Left lung (tissue), 10 donors: ENCODE results near the gene TBC1D21. TPM values are rescaled to one million over a fixed set of nuclear protein-coding genes. Genes with fewer than 3 reads are reported as not detected.
A peak's percentile ranks its signal among the peaks of the same experiment; 100 is the strongest.

Source experiments
- ATAC-seq: fragments of 200-7000 bp; cut with Tn5 transposase; one replicate; pipeline ENCODE4 v1.9.1; 2020; ENCODE audit warnings: moderate library complexity
- DNase-seq, 4 donors: peaks; one replicate each; pipeline ENCODE4 v3.0.0-alpha.2; 2013 to 2020
- H3K27ac ChIP-seq, 2 donors: fragments of 200-600 bp; sonication (generic) in 1 of 2; one replicate each; pipeline versions ENCODE4 v1.5.0 to v1.8.0; 2020 to 2021
- H3K27me3 ChIP-seq, 2 donors: fragments of 200-600 bp; sonication (generic) in 1 of 2; one replicate each; pipeline versions ENCODE4 v1.5.0 to v1.8.0; 2020 to 2021
- H3K36me3 ChIP-seq, 2 donors: fragments of 200-600 bp; sonication (generic) in 1 of 2; one replicate each; pipeline versions ENCODE4 v1.5.0 to v1.8.0; 2020 to 2021
- H3K4me1 ChIP-seq, 2 donors: fragments of 200-600 bp; one replicate each; pipeline ENCODE4 v1.8.0; 2021
- H3K4me3 ChIP-seq, 2 donors: fragments of 200-600 bp; sonication (generic) in 1 of 2; one replicate each; pipeline versions ENCODE4 v1.5.0 to v1.8.0; 2020 to 2021; ENCODE audit warnings: mild to moderate bottlenecking in 1 of 2
- H3K9me3 ChIP-seq, 2 donors: fragments of 200-600 bp; sonication (generic) in 1 of 2; one replicate each; pipeline versions ENCODE4 v1.5.0 to v1.8.0; 2020 to 2021
- intact Hi-C, 2 donors: fragments of 100-400 bp; cut with DNase I; formaldehyde crosslinking; loops; one replicate each; pipeline versions ENCODE4 v1.11.2 to v1.14.2; 2022
- polyA plus RNA-seq, 6 donors: library from polyadenylated mRNA; unstranded; fragments of 120-200 nt; gene quantifications; one replicate each; pipeline ENCODE4 v1.2.1, GENCODE V29; 2013; ENCODE audit not compliant: insufficient read length in 6 of 6
- total RNA-seq, 2 donors: library from RNA; stranded (reverse); fragmentation: NEBNext Ultra II Directional; extraction: Animal tissue kit (Norgen Biotek cat#: 25700); gene quantifications; one replicate each; pipeline ENCODE4 v1.2.1, GENCODE V29; 2021
- TF ChIP-seq, protein P1 (sequence below), 2 donors: fragments of 200-600 bp; sonication (generic) in 1 of 2; IDR thresholded peaks; one replicate each; pipeline versions ENCODE4 v1.5.0 to v1.8.0; 2021; ENCODE audit warnings: antibody characterized with exemption in 2 of 2
- donor health status: DM: no; HTN: yes; CAD: no.
- donor health status: DM: no; HTN: no; CAD: no.

The TBC1D21 gene
- total and polyA plus RNA-seq, 8 donors, result not detected

DNA sequence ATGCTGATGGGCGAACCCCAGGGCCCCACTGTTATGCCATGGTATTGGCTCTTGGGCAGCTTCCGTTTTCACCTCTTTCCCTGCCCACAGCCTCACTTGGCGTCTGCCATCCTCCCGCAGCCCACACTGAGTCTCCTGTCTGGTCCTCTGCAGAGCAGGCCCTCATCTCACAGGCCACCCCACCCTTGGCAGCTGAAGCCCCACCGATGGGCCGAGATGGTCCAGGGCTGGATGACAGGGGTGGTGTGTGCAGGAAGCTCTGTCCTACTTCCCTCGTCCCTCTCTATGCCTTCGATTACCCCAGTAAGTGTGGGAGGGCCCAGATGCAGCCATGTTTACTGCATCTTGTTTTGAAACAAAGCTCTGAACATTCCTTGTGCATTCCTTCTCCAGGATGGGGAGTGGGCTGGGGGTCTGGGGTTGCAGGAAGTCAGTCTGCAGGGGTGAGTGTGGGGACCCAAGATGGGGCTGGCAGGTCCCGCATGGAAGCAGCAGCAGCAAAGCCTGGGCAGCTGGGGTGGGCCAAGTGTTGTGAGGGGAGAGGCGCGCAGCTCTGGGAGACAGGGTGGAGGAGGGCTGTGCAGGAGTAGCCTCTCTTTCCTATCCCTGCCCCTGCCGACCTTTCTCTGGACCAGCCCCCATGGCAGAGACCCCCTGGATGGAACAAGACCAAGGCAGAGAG lies 20.9 kb downstream of the TBC1D21 start:
- H3K27me3 ChIP-seq, result peaks cover 0 to 25% of the 10 kb centered on the region in 2 donors
- no peak overlapping the region for H3K27ac ChIP-seq
- DNase-seq, result no peak
- H3K4me3 ChIP-seq, result no peak overlapping the region
- TF ChIP-seq, protein P1, sequence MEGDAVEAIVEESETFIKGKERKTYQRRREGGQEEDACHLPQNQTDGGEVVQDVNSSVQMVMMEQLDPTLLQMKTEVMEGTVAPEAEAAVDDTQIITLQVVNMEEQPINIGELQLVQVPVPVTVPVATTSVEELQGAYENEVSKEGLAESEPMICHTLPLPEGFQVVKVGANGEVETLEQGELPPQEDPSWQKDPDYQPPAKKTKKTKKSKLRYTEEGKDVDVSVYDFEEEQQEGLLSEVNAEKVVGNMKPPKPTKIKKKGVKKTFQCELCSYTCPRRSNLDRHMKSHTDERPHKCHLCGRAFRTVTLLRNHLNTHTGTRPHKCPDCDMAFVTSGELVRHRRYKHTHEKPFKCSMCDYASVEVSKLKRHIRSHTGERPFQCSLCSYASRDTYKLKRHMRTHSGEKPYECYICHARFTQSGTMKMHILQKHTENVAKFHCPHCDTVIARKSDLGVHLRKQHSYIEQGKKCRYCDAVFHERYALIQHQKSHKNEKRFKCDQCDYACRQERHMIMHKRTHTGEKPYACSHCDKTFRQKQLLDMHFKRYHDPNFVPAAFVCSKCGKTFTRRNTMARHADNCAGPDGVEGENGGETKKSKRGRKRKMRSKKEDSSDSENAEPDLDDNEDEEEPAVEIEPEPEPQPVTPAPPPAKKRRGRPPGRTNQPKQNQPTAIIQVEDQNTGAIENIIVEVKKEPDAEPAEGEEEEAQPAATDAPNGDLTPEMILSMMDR (IDR thresholded peaks at IDR 0.05), result no peak
- ATAC-seq, result no peak
- peaks cover 0 to 3% of the 10 kb centered on the region in 2 donors for H3K9me3 ChIP-seq
- intact Hi-C loops, result no loop called here
- H3K4me1 ChIP-seq, result no peaks in the 10 kb centered on the region
- no peaks in the 10 kb centered on the region for H3K36me3 ChIP-seq

- intact Hi-C loops, result no loop called here
- no peak overlapping the region for H3K27ac ChIP-seq
- H3K36me3 ChIP-seq, result no peaks in the 10 kb centered on the region
- H3K4me3 ChIP-seq, result no peak overlapping the region
- H3K9me3 ChIP-seq, result no peaks in the 10 kb centered on the region
- ATAC-seq (peak; percentile 88), DNase-seq (peak in 3 of 4 donors; percentile 42 to 88 (median 48))
- H3K4me1 ChIP-seq, result no peaks in the 10 kb centered on the region
- TF ChIP-seq, protein P1 (IDR thresholded peaks at IDR 0.05), result peak; percentile 46 to 85
- peaks cover 0 to 17% of the 10 kb centered on the region in 2 donors for H3K27me3 ChIP-seq
These were observed 24.3 kb downstream of the TBC1D21 start for GRCh38 chr15:73897441-73898261.

- Histone ChIP-seq H3K4me3 (no peak overlapping the region), H3K4me1 (no peaks in the 10 kb centered on the region), H3K27ac (no peak overlapping the region), H3K36me3 (no peaks in the 10 kb centered on the region), H3K27me3 (peaks cover 0 to 11% of the 10 kb centered on the region in 2 donors), H3K9me3 (no peaks in the 10 kb centered on the region)
- intact Hi-C loops, result no loop called here
- DNase-seq, result peak in 1 of 4 donors; percentile 29
- no peak for ATAC-seq
- TF ChIP-seq, protein P1 (IDR thresholded peaks at IDR 0.05), result no peak
These were observed 26.1 kb downstream of the TBC1D21 start for GRCh38 chr15:73899197-73900094.

- Histone ChIP-seq H3K27ac (no peak overlapping the region), H3K27me3 (peaks cover 0 to 5% of the 10 kb centered on the region in 2 donors), H3K4me3 (no peak overlapping the region), H3K4me1 (no peaks in the 10 kb centered on the region), H3K36me3 (no peaks in the 10 kb centered on the region), H3K9me3 (no peaks in the 10 kb centered on the region)
- intact Hi-C loops, result no loop called here
- ATAC-seq, result no peak
- TF ChIP-seq, protein P1 (IDR thresholded peaks at IDR 0.05), result no peak
- peak in 1 of 4 donors; percentile 24 for DNase-seq
These were observed 26.8 kb downstream of the TBC1D21 start for GRCh38 chr15:73900095-73900712.
